Testis (tissue), 3 donors: ENCODE data around the gene RAPGEF5. TPM values are rescaled to one million over a fixed set of nuclear protein-coding genes. Genes with fewer than 3 reads are reported as not detected.
A peak's percentile ranks its signal among the peaks of the same experiment; 100 is the strongest.

Experiments used
- DNase-seq: peaks from one replicate; pipeline ENCODE4 v3.0.0-alpha.2; 2019
- H3K27ac ChIP-seq, 2 donors: fragments of 200-600 bp; sonication (generic); one replicate each; pipeline ENCODE4 v1.5.1; 2019
- H3K27me3 ChIP-seq: fragments of 200-600 bp; sonication (generic); one replicate; pipeline ENCODE4 v1.5.1; 2019
- H3K36me3 ChIP-seq: fragments of 200-600 bp; sonication (generic); one replicate; pipeline ENCODE4 v1.5.1; 2017; ENCODE audit warnings: low read depth; ENCODE audit errors: missing control alignments
- H3K4me1 ChIP-seq: fragments of 200-600 bp; sonication (generic); one replicate; pipeline ENCODE4 v1.5.1; 2019
- H3K4me3 ChIP-seq, 2 donors: fragments of 200-600 bp; sonication (generic); one replicate each; pipeline ENCODE4 v1.5.1; 2017 to 2019
- H3K9me3 ChIP-seq: fragments of 200-600 bp; sonication (generic); one replicate; pipeline ENCODE4 v1.5.1; 2017
- POLR2A ChIP-seq: fragments of 450-650 bp; IDR thresholded peaks from one replicate; pipeline ENCODE4 v1.6.1; 2017; ENCODE audit warnings: antibody characterized with exemption, mild to moderate bottlenecking, moderate library complexity
- WGBS, 2 donors: methylation state at CpG; one replicate each; pipeline ENCODE4 v1.1.5; 2018; 5-methylcytosine and 5-hydroxymethylcytosine counted together
- intact Hi-C: fragments of 100-400 bp; cut with DNase I; formaldehyde crosslinking; loops from one replicate; pipeline ENCODE4 v1.15.1; 2023; ENCODE audit warnings: low total_unique reads
- polyA plus RNA-seq: library from polyadenylated mRNA; stranded (reverse); fragments of 350-450 nt; fragmentation: Illumina TruSeq; extraction: RNeasy Lipid Tissue Mini Kit (QIAGEN cat#74804); gene quantifications from one replicate; pipeline ENCODE4 v1.2.3, GENCODE V29; 2014; ENCODE audit warnings: low read depth, low replicate concordance; ENCODE audit not compliant: insufficient read depth
- total RNA-seq, 2 donors: library from RNA; depleted of rRNA; stranded (reverse); fragments of >200 nt; gene quantifications; one replicate each; pipeline ENCODE4 v1.2.3, GENCODE V29; 2016
- TF ChIP-seq, protein P1 (sequence below), 3 experiments: fragments of 450-650 bp in 2 of 3; fragments of 200-600 bp in 1 of 3; sonication (generic) in 1 of 3; IDR thresholded peaks; one replicate each; pipeline ENCODE4 v1.5.1; 2016 to 2019; ENCODE audit warnings: antibody characterized with exemption in 3 of 3, mild to moderate bottlenecking in 2 of 3, moderate library complexity in 1 of 3

RAPGEF5 gene
- total and polyA plus RNA-seq, 3 donors from 2014 or later, result 16.8 to 67.5 (median 63.8) TPM

DNA sequence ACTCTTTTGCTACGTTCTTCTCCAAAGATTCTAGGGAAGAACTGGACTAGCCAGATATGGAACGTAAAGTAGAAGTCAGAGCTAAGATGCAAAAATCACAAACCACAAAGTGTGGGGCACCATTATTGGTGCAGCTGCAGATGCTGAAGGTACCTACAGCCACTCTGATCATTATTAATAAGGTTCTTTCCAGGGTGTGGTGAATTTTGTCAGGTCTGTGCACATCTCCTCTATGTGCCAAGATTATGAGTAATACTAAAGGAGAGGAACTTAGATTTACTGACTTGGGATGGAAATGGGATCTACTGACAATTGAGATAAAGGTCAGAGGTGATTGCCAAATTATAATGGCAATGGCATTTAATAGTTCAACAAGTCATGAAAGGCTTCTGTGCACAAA is 148.2 kb downstream of the RAPGEF5 start:
- TF ChIP-seq POLR2A, result no peak
- TF ChIP-seq, protein P1, sequence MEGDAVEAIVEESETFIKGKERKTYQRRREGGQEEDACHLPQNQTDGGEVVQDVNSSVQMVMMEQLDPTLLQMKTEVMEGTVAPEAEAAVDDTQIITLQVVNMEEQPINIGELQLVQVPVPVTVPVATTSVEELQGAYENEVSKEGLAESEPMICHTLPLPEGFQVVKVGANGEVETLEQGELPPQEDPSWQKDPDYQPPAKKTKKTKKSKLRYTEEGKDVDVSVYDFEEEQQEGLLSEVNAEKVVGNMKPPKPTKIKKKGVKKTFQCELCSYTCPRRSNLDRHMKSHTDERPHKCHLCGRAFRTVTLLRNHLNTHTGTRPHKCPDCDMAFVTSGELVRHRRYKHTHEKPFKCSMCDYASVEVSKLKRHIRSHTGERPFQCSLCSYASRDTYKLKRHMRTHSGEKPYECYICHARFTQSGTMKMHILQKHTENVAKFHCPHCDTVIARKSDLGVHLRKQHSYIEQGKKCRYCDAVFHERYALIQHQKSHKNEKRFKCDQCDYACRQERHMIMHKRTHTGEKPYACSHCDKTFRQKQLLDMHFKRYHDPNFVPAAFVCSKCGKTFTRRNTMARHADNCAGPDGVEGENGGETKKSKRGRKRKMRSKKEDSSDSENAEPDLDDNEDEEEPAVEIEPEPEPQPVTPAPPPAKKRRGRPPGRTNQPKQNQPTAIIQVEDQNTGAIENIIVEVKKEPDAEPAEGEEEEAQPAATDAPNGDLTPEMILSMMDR (IDR thresholded peaks at IDR 0.05), result no peak
- H3K36me3 ChIP-seq, result no peaks in the 10 kb centered on the region
- no peaks in the 10 kb centered on the region for H3K27me3 ChIP-seq
- 54 to 62% methylated on average over 2 of the region's 2 CpGs for WGBS, 2 donors
- no peaks in the 10 kb centered on the region for H3K9me3 ChIP-seq
- intact Hi-C loops, result no loop called here
- H3K4me1 ChIP-seq, result peaks cover 53% of the 10 kb centered on the region
- H3K4me3 ChIP-seq, result no peak overlapping the region
- H3K27ac ChIP-seq, result peak overlapping the region in 1 of 2 donors; percentile 60
- no peak for DNase-seq

DNA sequence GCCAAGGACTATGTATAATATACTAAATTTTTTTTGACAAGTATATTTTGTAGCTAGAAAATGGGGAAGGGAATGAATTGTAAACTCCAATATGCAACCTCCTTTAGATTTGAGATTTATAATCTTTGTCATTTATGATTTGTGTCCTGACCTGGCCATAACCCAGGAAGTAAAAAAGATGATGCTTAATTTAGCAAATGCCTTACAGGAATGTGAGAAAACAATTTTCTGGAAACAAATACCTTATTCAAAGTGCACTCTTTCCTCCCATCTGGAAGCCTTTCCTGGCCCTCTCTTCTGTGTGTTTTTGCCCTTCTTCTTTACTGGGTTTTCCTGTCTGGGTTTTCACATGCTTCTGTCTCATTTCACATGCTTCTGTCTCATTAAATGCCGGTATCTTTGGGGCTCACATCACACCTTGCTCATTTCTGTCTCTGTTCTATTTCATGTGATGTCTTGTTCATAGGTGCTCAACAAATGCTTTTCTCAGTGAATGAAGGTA is 149.2 kb downstream of the RAPGEF5 start:
- 52 to 60% methylated on average over 1 of the region's 1 CpG for WGBS, 2 donors
- H3K36me3 ChIP-seq, result no peaks in the 10 kb centered on the region
- peaks cover 50% of the 10 kb centered on the region for H3K4me1 ChIP-seq
- DNase-seq, result no peak
- H3K9me3 ChIP-seq, result no peaks in the 10 kb centered on the region
- no peak overlapping the region for H3K4me3 ChIP-seq
- peak overlapping the region in 1 of 2 donors; percentile 60 for H3K27ac ChIP-seq
- no peaks in the 10 kb centered on the region for H3K27me3 ChIP-seq
- no peak for TF ChIP-seq POLR2A
- TF ChIP-seq, protein P1 (IDR thresholded peaks at IDR 0.05), result no peak
- intact Hi-C loops, result no loop called here

- DNase-seq, result no peak
- intact Hi-C loops, result no loop called here
- no peaks in the 10 kb centered on the region for H3K27me3 ChIP-seq
- TF ChIP-seq POLR2A, result no peak
- TF ChIP-seq, protein P1 (IDR thresholded peaks at IDR 0.05), result no peak
- no peaks in the 10 kb centered on the region for H3K9me3 ChIP-seq
- peaks cover 52% of the 10 kb centered on the region for H3K4me1 ChIP-seq
- no peaks in the 10 kb centered on the region for H3K36me3 ChIP-seq
- peak overlapping the region; percentile 46 to 48 for H3K27ac ChIP-seq
- no peak overlapping the region for H3K4me3 ChIP-seq
These were observed 151.3 kb downstream of the RAPGEF5 start for GRCh38 chr7:22205631-22206030.

GRCh38 chr7:22204312-22204711 is 152.6 kb downstream of the RAPGEF5 start:
- Histone ChIP-seq H3K9me3 (no peaks in the 10 kb centered on the region), H3K27ac (peak overlapping the region in 1 of 2 donors; percentile 48), H3K36me3 (no peaks in the 10 kb centered on the region), H3K4me3 (no peak overlapping the region), H3K4me1 (peaks cover 46% of the 10 kb centered on the region), H3K27me3 (no peaks in the 10 kb centered on the region)
- peak; percentile 27 for DNase-seq
- WGBS, 2 donors, result 31 to 38% methylated on average over 4 of the region's 4 CpGs
- no peak for TF ChIP-seq POLR2A
- TF ChIP-seq, protein P1 (IDR thresholded peaks at IDR 0.05), result no peak
- intact Hi-C loops, result no loop called here

DNA sequence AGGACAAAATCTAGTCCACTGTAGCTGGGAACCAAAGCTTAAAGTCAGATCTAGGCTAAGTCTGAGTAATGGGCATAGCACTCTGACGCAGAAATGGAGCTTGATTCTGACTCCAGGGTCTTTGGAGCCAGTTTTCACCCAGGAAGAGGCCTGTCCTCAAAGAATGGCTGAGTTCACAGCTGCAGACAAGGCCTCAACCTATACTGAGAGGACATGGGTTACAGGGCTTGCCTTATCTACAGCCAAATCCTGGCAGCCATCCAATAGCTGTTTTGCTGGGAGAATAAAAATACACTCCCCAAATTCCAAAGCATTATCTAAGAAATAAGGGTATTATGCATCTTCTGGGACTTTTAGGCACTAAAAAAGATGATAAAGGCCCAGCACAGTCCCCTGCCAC is 154.8 kb downstream of the RAPGEF5 start:
- intact Hi-C loops, result no loop called here
- H3K9me3 ChIP-seq, result no peaks in the 10 kb centered on the region
- TF ChIP-seq, protein P1 (IDR thresholded peaks at IDR 0.05), result no peak
- no peak for TF ChIP-seq POLR2A
- H3K36me3 ChIP-seq, result no peaks in the 10 kb centered on the region
- H3K4me3 ChIP-seq, result no peak overlapping the region
- H3K27ac ChIP-seq, result no peak overlapping the region
- DNase-seq, result peak; percentile 35
- WGBS, 2 donors, result 75 to 89% methylated on average over 1 of the region's 1 CpG
- no peaks in the 10 kb centered on the region for H3K27me3 ChIP-seq
- H3K4me1 ChIP-seq, result peaks cover 34% of the 10 kb centered on the region
